RPMI8226 (cell line): ENCODE measurements around the gene NECTIN4.
"Not testable (repeated sequence)": the region's sequence is repeated elsewhere in the genome, so short reads cannot be mapped to it uniquely, and the experiment has no call there.

ENCODE experiments used
- DNase-seq: peaks from one replicate; pipeline ENCODE4 v3.0.0-alpha.2; 2015

Gene NECTIN4

DNA sequence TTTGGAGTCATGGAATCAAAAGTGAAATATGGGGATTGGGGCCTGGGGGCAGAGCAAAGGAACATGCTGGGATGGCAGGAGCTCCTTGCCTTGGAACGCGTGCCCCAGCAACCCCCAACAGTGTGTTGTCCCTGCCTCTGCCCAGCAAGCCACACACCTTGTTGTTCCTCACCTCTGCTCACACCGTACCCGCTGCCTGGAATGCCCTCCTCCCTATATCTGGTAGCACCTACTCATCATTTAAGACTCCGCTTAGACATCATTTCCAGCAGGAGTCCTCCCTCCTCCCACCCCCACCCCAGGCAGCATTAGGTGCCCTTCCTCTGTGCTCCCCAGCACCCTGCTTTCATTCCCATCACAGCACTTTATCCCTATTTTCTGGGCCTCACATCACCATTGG is 7.8 kb downstream of the NECTIN4 start:
- no peak for DNase-seq

DNA sequence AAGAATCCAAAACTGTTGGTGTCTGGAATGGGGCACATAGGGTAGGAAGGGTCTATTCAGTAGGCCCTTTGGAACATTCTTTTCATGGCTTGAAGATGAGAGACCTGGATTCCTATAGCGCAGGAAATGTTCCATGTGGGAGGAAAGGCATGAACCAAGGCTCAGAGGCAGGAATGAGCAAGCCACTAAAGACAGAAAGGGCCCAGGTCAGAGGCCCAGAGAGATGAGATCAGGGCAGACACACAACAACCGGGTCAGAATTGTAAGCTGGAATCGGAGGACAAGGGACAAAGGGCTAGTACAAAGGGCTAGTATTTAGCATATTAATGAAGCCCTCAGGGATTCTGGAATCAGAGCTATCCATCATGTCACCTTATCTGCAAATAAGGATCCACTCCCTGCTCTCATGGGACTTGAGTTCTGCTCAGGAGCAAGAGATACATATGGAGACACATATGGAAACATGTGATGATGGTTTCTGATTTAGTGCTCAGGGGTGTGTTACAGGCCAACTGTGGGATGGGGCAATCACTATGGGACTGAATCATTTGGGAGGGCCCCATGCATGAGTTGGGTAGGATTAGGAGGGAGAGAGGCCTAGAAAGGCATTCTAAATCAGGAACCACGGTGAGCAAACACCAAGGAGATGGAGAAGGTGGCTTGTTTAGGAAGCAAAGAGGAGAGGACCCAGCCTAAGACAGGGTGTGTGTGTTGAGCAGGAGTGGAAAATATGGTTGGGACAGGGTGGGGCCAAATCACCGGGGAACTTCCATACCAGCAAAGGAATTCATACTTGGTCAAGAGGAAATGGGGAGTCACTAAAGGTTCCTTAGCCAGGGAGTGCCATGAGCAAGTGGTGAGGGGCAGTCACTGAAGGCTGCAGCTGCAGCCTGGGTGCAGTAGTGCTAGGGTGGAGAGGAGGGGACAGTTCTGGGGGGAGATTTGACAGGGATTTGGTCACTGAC is 8.6 kb downstream of the NECTIN4 start:
- no peak for DNase-seq

DNA sequence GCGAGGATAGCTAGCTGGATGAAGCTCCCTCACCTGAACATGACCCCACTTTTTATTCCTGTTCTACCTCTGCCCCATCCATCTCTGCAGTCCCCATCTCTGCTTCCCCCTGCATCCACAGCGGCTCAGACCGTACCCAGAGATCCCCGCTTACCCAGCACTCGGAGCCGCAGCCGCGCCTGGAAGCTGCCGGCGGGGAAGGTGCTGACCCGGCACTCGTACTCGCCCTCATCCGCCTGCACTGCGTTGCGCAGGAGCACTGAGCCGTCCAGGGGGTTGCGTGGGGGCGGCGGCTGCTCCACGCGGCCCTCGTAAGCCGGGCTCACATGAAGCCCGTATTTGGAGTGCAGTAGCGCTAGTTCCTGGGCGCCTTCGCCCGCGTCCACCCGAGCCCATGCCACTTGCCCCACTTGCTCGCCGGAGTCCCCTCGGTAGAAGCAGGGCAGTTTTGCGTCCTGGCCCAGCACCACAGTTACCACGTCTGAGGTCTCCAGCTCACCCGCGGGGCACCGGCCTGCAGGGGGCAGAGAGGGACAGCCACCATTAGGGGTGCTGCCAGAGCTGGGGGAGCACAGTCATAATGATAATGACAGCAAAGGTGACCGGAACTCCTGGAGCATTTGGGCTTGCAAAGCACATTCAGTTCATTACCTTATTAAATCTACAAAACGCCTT is 9.8 kb downstream of the NECTIN4 start:
- no peak for DNase-seq

DNA sequence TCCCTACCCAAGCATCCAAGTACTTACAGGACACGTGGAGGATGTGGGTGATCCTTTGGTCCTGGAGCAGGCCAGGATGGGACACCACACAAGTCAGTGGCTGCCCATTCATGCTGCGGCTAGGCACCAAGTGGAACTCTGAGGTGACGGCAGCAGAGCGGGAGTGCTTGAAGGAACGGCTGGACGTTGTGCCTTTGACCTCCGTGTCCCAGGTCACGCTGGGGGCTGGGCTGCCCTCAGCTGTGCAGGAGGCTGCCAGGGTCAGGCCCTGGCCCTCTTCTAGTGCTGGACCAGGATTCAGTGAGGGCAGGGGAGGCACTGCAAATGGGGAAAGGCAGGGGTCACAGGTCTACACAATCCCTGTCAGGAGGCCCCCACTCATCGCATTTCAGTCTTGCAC is 11.9 kb downstream of the NECTIN4 start:
- no peak for DNase-seq

GRCh38 chr1:161076410-161076809 is 12.9 kb downstream of the NECTIN4 start:
- no peak for DNase-seq

- no peak for DNase-seq
Measured at GRCh38 chr1:161074676-161075368, 14.5 kb downstream of the NECTIN4 start.

GRCh38 chr1:161073474-161074121 is 15.8 kb downstream of the NECTIN4 start:
- peak; percentile 42 for DNase-seq

GRCh38 chr1:161072751-161073449 is 16.5 kb downstream of the NECTIN4 start:
- no peak for DNase-seq

DNA sequence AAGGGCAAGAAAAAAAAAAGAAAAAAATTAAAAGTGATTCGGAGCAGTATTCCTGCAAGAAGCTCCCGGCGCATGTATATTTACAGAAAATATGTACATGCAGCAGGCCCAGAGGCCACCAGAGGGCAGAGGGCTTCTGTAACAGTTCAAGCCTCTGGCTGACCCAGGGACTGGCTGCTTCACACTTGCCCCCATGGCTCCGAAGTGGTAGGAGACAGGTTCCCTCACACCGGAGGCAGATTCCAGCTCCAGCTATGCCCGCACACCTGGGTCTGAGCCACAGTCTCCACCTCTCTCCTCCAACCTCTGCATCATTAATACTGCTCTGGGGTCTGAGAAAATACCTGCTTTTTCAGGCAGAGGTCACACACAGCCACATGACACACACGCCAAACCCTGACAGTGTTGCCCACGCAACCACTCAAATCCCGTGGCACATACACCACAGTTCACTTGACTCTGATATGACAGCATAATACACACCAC is 17.4 kb downstream of the NECTIN4 start:
- DNase-seq = peak; percentile 76

GRCh38 chr1:161070761-161071160 is 18.6 kb downstream of the NECTIN4 start:
- DNase-seq = no peak

- DNase-seq = peak; percentile 69
Measured at GRCh38 chr1:161069731-161070270, 19.6 kb downstream of the NECTIN4 start, which contains the start of gene ARHGAP30. Gene ARHGAP30, minus strand, starts transcription at chr1:161069891. Its CDS starts 267 bp downstream, at chr1:161069624.

DNA sequence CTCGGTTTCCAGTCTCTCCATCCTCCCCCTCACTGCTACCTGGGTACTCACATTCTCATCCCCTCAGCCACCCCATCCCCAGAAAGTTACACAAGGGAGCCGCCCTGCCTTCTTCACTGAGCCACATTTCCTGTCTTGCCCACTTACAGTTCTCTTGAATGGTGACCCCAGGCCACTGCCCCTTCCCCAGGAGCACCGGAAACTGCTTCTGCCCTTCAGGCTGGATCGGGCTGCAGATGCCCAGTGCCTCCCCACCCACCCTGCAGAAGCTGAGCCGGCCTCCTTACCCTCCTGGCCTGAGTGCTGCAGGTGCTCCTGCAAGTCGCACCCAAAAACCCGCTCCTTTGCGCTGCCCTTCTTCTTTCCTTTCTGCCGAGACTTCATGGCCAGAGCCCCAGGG is 20.1 kb downstream of the NECTIN4 start:
- no peak for DNase-seq

- DNase-seq = peak; percentile 28
Measured at GRCh38 chr1:161068306-161069234, 20.8 kb downstream of the NECTIN4 start.

GRCh38 chr1:161066694-161067093 is 22.7 kb downstream of the NECTIN4 start:
- DNase-seq = no peak

- DNase-seq = not testable (repeated sequence)
Measured at GRCh38 chr1:161065681-161066080, 23.7 kb downstream of the NECTIN4 start.

DNA sequence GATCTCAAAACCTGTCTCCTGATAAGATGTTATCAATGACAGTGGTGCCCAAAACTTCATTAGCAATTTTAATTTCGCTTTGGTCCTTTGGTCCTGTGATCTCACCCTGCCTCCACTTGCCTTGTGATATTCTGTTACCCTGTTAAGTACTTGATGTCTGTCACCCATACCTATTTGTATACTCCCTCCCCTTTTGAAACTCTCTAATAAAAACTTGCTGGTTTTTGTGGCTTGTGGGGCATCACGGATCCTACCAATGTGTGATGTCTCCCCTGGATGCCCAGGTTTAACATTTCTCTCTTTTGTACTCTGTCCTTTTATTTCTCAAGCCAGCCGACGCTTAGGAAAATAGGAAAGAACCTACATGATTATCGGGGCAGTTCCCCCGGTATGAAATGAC is 25.4 kb downstream of the NECTIN4 start:
- DNase-seq = not testable (repeated sequence)

DNA sequence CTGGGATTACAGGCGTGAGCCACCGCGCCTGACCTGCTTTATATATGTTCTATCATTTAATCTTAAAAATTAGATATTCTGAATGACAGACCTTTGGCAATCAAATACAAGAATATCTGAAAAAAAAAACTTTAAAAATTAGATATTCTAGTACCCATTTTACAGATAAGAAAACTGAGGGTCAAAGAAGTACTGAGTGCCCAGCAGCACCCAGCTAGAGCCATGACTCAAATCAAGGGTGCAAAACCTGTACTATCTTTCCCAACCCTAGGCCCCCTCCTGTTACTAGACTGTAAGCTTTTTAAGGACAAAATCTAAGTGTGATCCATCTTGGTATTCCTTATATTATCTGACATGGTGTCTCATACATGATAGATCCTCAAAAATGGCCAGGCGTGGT is 27.9 kb downstream of the NECTIN4 start:
- no peak for DNase-seq

GRCh38 chr1:161059293-161059692 is 30.1 kb downstream of the NECTIN4 start:
- DNase-seq = no peak

DNA sequence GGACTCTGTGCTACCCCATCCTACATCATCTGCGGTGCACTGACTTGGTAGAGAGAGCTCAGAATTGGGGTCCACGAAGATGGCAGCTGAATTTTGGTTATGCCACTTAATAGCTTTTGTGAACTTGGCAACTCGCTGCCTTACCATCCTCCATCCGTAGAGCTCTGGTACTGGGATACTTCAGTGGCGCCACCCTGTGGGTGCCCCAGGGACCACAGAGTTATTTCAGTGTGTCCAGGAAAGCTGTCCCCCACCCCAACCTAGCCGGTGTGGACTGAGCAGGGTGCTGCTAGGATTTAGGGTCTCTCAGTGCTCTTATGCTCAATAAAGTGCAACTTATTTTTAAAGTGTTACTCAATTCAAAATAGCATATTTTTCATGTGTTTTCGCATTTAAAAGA is 34.6 kb downstream of the NECTIN4 start:
- DNase-seq = no peak

DNA sequence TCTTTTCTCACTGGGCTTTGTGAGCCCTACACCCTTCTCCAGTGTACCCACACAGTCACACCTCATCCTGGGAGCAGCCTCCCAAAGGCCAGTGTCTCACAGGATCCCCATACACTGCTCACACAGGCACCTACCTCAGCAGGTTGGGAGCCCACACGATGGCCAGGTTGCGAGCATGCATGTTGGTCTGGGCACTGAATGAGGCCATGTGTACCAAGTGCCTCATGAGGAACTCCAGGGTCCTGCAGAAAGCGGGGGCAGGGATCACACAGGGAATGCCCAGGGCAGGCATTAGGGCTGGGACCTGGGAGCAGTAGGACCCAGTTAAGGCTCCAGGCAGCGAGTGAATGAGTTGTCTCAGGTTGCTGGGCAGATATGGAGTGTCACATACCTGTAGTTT is 35.1 kb downstream of the NECTIN4 start:
- no peak for DNase-seq

DNA sequence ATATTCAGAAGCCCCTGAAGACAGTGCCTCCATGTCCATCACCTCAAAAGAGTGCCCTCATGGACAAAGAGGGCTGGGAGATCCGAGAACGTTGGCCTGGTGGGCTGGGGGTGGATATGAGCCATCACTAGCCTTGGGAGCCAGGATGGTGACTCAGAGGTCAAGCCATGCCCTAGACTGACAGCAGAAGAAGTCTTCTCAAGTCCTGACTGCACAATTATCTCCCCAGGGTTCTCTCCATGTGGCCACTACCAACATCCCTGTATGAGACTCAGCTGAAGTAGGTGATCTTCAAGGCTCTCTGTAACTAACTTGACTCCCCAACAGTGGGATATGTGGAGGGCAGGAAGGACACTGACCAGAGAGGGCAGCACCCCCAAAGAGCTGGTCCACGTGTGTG is 36.5 kb downstream of the NECTIN4 start:
- DNase-seq = no peak
